Choroid plexus epithelial cell (primary cell): ENCODE measurements around the gene HECW1.

Source experiments
- DNase-seq: peaks from one replicate; pipeline ENCODE4 v3.0.0-alpha.2; 2010; ENCODE audit warnings: low read depth
- H3K4me3 ChIP-seq: 2 replicates; pipeline ENCODE4 v1.5.1; 2011; ENCODE audit warnings: low read depth, mild to moderate bottlenecking, control low read depth, low read length, moderate library complexity
- CTCF ChIP-seq: conservative IDR thresholded peaks from 2 replicates; pipeline ENCODE4 v1.5.1; 2011; ENCODE audit warnings: low read depth, mild to moderate bottlenecking, control low read depth, inconsistent platforms, low read length, moderate library complexity

The HECW1 gene

GRCh38 chr7:43273939-43274719, 161.7 kb downstream of the HECW1 start:
- TF ChIP-seq CTCF = no peak
- no peak for DNase-seq
- no peak overlapping the region for H3K4me3 ChIP-seq

DNA sequence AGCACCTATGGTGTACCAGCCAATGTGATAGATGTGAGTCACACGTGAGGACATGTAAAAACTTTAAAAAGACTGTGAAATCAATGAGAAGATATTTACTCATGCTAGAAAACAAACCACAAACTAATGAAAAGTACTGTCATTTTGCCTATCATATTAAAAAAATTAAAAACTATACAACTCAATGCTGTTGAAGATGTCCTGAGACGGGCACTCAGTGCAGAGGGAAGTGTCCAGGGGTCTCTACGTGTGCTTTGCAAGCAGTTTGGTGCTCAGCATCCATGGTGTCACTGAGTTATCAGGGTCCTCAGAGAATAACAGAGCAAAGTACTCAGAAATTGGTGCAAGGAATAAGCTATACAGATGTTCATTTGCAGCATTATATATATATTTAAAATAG, 162.3 kb downstream of the HECW1 start:
- DNase-seq = no peak
- no peak for TF ChIP-seq CTCF
- H3K4me3 ChIP-seq = no peak overlapping the region

DNA sequence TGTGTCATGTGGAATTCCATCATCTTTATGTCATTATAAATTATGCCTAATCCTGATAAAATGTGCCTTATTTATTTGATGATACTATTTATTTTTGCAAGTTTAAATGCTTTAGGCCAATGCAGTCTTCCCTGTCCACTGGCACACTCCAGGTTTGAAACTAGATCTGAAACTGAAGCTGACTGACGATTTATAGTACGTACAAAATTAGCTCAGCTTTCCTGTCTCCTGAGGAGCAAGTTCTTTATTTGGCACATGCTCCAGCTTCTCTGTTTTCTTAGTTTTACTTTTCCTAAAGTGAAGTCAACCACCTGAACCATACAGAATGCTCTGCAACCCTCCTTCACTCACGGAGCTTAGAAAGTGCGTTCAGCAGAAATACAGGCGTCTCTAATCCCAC, 164.1 kb downstream of the HECW1 start:
- H3K4me3 ChIP-seq = no peak overlapping the region
- TF ChIP-seq CTCF = no peak
- DNase-seq = peak; percentile 16

GRCh38 chr7:43278088-43278644, 165.7 kb downstream of the HECW1 start:
- no peak for TF ChIP-seq CTCF
- DNase-seq = no peak
- H3K4me3 ChIP-seq = no peak overlapping the region

DNA sequence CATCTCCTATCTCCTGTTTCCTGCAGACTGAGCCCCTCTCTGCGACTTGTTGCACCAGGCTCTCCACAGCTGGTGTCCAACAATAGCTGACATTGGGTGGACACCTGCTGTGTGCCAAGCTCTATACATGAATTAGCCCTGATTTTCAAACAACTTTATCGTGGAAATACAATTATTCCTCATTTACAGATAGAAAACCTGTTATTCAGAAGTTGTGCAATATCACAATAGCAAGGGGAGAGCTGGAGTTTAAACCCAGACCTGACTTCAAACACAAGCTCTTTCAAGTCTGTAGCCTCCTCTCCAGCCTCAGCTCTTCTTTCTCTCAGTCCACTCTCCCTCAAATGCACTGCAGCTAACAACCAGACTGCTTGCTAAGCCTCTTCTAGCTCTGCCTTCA, 168.8 kb downstream of the HECW1 start:
- TF ChIP-seq CTCF = no peak
- H3K4me3 ChIP-seq = no peak overlapping the region
- DNase-seq = no peak

DNA sequence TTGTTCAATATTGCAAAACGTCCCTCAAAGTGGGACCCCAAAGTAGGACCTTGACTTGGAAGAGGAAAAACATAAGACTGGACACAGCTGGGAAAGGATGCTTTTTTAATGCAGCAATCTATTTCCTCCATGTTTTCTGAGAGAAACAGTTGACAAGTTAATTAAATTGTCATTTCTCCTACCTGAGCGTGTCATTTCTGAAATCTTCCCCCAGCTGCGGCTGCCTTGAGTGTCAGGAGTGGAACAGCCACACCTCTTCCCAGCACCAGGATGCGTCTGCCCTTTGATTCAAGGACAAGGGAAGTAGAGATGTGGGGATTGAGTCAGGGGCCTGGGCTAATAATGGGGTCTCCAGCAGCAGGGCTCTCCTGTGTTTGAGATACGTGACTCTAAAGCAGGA, 171.3 kb downstream of the HECW1 start:
- DNase-seq = no peak
- TF ChIP-seq CTCF = no peak
- H3K4me3 ChIP-seq = no peak overlapping the region

DNA sequence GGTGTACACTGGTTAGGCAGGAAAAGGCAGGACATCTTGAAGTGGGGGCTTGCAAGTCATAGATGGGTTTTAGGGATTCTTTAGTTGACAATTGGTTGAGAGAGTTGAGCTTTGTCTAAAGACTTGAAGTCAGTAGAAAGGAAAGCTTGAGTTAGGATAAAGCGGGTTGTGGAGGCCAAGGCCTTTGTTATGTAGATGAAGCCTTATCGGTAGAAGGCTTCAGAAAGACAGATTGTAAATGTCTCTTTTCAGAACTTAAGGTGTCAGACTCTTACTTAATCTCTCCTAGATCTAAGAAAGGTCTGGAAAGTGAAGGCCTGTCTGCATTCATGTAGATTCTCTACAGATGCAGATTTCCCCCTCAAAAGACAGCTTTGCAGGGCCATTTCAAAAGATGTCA, 177.4 kb downstream of the HECW1 start:
- DNase-seq = no peak
- H3K4me3 ChIP-seq = no peak overlapping the region
- no peak for TF ChIP-seq CTCF
